ENCODE measurements around the gene PVRIG.

DNA sequence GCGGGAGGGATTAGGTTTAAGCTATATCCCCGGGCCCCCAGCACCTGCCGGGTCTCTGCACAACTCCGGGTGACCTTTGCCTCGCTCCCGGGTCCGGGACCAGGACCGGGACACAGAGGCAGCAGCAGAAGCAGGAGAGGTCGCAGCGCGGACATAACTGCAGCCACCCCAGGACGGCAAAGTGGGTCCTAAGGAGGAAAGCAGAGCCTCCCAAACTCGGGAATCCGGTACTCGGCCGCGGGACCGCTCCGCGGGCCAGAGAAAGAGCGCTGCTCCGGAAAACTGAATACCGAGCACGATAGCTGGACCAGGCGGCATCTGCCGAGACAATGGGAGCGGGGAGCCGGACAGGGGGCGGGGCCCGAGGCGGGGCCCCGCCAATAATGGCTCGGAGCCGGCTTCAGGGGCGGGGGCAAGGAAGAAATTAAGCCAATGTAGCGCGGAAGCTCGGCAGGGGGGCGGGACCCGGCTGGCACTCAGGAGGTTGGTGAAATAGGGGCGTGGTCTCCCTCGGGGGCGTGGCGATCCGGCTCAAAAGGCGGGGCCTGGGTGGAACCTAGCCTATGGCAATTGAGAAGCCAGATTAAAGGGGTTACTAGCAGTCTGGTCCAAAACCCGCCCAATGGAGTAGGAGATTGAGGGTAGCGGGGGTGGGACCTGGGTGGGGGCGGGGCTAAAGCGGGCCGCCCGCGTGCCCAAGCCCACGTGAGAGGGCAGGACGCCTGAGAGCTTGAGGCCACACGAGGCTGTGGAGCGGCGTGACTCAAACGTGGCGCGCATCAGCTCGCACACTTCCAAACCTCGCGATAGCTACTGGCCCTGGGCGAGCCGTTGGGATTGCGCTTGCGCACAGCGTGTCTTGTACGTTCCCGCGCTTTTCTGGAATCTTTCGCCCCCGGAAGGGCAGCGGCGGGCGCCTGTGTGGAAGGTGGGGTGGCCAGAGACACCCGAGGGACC lies 42.4 kb upstream of the PVRIG start, which contains the start of the genes GPC2 and STAG3:
- TF ChIP-seq, protein P1, sequence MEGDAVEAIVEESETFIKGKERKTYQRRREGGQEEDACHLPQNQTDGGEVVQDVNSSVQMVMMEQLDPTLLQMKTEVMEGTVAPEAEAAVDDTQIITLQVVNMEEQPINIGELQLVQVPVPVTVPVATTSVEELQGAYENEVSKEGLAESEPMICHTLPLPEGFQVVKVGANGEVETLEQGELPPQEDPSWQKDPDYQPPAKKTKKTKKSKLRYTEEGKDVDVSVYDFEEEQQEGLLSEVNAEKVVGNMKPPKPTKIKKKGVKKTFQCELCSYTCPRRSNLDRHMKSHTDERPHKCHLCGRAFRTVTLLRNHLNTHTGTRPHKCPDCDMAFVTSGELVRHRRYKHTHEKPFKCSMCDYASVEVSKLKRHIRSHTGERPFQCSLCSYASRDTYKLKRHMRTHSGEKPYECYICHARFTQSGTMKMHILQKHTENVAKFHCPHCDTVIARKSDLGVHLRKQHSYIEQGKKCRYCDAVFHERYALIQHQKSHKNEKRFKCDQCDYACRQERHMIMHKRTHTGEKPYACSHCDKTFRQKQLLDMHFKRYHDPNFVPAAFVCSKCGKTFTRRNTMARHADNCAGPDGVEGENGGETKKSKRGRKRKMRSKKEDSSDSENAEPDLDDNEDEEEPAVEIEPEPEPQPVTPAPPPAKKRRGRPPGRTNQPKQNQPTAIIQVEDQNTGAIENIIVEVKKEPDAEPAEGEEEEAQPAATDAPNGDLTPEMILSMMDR (IDR thresholded peaks at IDR 0.05), result no peak
- TF ChIP-seq POLR2AphosphoS5 (IDR thresholded peaks at IDR 0.05) (no peak), POLR2A (IDR thresholded peaks at IDR 0.05; ENCODE audit: low read depth) (no peak)

Measured in esophagus muscularis mucosa (tissue), 3 donors.